HG03280 (cell line): ENCODE measurements around the gene DHDH.

ENCODE experiments used
- ATAC-seq: cut with Tn5 transposase; IDR thresholded peaks from one replicate; pipeline ENCODE4 v1.9.1; 2021; ENCODE audit warnings: mild to moderate bottlenecking, moderate library complexity; ENCODE audit not compliant: unreplicated experiment

DHDH gene

GRCh38 chr19:48990400-48990799, 56.9 kb downstream of the DHDH start:
- no peak for ATAC-seq

DNA sequence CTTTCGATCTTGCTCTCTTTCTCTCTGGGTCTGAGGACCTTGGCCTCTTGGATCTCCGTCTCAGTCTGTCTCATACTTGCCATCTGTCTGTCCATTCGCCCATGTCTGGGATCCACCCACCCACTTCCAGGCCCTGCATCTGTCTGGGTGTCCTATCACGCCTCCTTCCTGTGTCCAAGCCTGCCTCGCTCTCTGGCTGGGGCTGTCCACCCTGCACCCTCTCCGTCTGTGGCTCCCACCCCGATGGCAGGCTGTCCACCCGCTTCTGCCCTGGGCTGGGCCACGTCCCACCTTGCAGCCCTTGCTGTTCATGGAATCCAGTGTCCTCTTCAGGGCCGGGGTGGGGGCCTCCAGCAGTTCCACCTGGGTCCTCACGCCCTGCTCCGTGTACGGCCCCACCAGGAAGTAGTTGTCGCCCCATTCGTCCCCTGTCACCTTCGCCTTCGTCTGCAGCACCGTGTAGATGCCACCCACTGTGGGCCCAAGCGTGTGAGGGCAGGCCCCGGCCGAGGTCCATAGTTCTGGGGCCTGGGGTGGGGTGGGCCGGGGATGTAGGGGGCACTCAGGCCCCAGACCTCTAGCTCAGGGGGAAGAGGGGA, 57.6 kb downstream of the DHDH start:
- no peak for ATAC-seq

DNA sequence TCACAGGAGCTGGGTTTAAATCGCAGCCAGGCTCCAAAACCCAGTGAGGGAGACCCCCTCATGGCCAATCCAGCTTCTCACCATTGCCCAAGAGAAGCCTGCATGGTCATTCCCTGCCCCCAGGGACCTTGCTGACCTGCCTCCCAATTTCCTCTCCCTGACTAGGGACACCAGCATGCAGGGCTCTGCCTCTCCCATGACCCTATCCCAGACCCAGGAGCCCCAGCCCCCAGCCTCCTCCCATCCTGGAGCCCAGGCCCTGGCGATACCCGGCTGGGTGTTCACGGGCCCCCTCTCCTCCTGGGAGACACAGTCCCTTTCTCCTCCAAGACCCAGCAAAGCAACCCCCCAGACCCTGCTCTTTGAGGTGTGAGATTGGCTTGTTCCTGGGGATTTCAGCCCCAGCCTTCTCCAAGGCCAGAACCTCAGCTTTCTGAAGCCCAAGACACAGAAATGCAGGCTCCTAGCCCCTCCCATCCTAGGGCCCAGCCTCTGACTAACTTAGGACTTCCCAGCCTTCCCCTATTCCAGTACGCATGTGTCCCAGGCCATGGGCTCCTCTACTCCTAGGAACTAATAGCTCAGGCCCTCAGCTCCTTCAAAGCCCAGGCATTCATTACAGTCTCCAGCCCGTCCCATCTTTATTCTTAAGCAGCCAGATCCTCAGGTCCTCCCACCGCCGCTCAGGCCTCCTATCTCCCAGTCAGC, 58.5 kb downstream of the DHDH start:
- no peak for ATAC-seq

DNA sequence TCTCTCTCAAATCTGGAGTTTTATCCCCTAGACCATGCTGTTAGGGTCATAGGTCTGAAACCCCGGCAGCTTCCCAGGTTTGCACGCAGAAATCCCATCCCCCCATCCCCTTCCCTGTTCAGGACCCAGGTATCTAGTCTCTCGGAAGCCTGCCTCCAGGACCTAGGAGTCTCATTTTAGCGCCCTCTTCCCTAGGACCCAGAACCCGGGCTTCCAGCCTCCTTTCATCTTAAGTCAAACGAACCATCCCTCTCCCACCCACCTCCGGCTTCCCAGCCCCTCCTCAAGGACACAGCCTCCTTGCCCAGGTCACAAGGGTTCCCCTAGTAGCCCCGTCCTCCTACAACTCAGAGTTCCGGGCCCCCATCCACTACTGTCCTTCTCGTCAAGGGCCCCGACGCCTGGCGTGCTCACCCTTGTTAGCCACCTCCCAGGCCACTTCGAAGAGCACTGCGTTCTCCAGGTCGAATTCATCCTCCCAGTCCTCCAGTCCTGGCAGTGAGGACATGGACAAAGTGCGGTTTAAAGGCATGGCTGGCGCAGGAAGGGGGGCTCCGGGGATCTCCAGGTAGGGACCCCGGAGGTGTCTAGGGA, 59.2 kb downstream of the DHDH start:
- ATAC-seq, result no peak

DNA sequence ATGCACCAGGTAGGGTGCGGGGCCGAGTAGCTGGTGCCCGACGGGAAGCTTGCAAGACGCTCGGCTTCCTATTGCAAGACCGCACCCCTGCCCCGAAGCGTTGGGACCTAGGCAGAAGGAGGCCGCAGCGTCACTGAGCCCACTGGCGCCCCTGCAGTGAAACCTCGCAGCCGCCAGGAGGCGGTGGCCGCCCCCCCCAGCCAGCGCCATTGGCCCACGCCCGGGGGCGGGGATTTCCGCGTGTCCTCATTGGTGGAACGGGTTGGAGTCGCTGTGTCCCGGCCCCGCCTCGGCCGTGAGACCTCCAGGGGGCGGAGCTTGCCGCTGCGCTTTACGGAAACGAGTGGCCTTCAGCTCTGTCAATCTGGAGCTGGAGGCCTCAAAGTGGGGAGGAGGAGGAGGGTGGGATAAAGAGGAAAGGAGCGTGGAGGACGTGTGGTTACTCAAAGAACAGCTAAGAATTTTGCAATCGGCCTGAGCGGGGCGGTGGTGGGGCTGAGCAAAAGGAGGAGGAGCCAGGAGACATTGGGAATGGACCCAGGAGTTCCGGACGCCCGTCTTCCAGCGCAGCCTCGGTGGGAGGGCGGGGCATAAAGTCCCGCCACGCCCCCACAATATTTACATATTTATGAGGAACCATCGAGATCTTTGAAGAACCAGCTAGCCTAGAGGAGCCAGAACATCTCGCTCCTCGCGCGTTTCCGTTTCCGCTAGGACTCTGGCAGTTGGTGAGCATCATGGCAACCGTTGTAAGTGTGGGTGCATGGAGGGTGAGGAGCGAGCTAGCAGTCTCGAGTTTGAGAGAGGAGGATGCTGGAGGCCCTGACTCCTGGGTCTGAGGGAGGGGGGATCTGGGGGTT, 59.9 kb downstream of the DHDH start, which contains the start of the genes GYS1 and RUVBL2:
GYS1 (minus strand) TSS at position 135 of the 860 bp plus-strand sequence. CDS start 197 bp downstream, outside the sequence.
RUVBL2 (plus strand) TSS at position 713 of the 860 bp plus-strand sequence; CDS start at position 738, 25 bp downstream.
- ATAC-seq, result peak; percentile 85

DNA sequence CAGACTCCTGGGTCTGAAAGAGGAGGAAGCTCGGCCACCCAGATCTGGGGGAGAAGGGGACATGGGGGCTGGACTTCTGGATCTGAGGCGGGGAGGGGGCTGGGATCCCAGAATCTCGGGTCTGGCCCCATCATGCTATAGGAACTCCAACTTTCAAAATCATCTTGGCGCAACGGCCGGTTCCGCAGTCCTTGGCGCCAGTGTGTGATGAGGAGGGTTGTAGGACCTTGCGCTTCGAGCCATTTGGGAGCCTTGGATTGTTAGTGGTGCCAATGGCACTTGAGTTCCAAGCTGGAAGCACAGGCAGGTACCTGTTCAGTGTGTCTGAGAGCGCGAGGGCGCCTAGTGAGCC, 60.5 kb downstream of the DHDH start:
- ATAC-seq, result no peak
